Stimulated activated CD8-positive, alpha-beta memory T cell treated with anti-CD3 and anti-CD28 coated beads, Interleukin-12 subunit alpha, Interleukin-12 subunit beta, amount 100 ng/mL, for 4 hours (primary cell): Measurements from ENCODE around the gene FZR1.

ENCODE experiments used
- DNase-seq: peaks from one replicate; pipeline ENCODE4 v3.0.0-alpha.2; 2020; ENCODE audit warnings: low read depth

The FZR1 gene

GRCh38 chr19:3474010-3474409, 32.1 kb upstream of the FZR1 start:
- DNase-seq, result no peak

- DNase-seq, result no peak
Observed at GRCh38 chr19:3474614-3475013, 31.5 kb upstream of the FZR1 start.

- no peak for DNase-seq
Observed at GRCh38 chr19:3475449-3475848, 30.7 kb upstream of the FZR1 start.

DNA sequence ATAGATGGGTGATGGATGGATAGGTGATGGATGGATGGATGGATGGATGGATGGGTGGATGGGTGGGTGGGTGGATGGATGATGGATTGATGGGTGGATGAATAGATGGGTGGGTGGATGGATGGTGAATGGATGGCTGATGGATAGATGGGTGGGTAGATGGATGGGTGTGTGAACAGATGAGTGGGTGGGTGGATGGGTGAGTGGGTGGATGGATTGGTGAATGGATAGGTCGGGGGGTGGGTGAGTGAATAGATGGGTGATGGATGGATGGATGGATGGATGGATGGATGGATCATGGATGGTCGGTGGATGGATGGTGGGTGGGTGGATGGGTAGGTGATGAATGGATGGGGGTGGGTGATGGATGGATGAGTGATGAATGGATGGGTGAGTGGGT, 29.3 kb upstream of the FZR1 start:
- no peak for DNase-seq

- DNase-seq, result no peak
Observed at GRCh38 chr19:3477506-3477905, 28.6 kb upstream of the FZR1 start.

DNA sequence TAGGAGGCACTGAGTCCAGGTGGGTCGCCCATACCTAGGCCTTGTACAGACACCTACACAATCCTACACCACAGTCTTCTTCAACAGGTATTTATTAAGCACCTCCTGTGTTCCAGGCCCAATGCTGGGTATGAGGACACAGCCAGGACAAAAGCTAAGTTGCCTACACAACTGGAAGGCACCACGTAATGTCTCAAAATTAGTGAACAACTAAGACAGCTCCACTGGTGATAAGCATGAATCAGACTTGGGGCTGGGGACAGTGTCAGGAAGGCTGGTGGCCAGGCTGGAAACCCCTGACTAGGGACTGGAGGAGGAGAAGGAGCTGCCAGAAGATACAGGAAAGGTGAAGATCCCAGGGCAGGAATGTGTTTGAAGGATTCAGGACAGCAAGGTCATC, 28.2 kb upstream of the FZR1 start:
- DNase-seq, result no peak

DNA sequence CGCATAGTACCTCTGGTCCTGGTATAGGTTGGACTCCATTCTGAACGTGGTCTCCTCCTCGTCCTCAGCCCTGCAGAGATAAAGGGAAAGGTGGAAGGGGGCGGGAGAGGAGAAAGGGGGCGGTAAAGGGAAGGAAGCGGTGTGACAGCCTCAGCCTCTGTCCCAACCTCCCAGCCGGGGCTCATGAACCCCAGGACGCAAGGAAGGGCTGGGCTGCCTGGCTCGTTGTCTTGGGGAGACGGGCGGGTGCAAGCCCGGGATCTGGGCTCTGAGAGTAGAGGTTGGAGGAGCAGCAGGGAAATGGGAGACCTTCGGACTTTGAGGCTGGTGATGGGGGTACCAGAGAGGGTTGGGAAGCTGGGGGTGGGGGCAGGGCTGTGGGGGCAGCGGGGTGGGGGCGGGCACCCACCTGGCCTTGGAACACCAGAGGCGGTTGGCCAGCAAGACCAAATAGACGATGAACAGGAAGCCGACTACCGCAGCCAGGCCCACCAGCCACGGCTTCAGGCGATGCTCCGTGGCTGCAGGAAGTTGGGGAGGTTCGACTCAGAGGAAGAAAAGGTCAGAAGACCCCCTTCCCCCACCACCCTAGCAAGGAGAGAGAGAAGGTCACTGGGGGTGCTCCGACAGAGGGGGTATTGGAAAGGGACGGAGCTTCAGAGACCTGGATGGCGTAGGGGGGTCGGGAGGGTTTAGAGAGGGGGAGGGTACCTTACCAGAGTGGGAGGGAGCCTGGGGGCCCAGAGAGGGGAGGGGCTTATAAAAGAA, 27.5 kb upstream of the FZR1 start:
- no peak for DNase-seq

DNA sequence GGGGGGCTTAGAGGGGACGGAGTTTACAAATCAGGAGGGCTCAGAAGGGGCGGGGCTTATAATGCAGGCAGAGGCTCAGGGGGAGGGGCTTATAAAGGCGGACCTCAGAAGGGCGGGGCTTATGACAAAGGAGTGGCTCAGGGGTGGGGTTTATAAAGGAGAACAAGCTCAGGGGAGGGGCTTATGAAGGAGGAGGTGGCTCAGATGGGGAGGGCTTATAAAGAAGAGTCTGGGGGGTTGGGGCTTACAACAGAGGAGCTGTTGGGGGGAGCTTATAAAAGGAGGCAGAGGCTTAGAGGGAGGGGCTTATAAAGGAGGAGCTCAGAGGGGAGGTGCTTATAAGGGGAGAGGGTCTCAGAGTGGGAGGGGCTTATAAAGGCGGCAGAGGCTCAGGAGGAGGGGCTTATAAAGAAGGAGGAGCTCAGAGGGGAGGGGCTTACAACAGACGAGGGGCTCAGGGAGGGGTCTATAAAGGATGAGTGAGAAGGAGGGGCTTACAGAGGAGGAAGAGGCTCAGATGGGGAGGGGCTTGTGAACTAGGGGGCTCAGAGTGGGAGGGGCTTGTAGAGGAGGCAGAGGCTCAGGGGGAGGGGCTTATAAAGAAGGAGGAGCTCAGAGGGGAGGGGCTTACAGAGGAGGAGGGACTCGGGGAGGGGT, 26.8 kb upstream of the FZR1 start:
- DNase-seq, result no peak

- no peak for DNase-seq
Observed at GRCh38 chr19:3479834-3480215, 26.3 kb upstream of the FZR1 start.

GRCh38 chr19:3480383-3481091, 25.6 kb upstream of the FZR1 start, which contains the start of gene SMIM24:
Gene SMIM24 (minus strand): TSS chr19:3480525. CDS start chr19:3480463, 62 bp downstream.
- no peak for DNase-seq

GRCh38 chr19:3481241-3482090, 24.6 kb upstream of the FZR1 start:
- DNase-seq, result no peak

DNA sequence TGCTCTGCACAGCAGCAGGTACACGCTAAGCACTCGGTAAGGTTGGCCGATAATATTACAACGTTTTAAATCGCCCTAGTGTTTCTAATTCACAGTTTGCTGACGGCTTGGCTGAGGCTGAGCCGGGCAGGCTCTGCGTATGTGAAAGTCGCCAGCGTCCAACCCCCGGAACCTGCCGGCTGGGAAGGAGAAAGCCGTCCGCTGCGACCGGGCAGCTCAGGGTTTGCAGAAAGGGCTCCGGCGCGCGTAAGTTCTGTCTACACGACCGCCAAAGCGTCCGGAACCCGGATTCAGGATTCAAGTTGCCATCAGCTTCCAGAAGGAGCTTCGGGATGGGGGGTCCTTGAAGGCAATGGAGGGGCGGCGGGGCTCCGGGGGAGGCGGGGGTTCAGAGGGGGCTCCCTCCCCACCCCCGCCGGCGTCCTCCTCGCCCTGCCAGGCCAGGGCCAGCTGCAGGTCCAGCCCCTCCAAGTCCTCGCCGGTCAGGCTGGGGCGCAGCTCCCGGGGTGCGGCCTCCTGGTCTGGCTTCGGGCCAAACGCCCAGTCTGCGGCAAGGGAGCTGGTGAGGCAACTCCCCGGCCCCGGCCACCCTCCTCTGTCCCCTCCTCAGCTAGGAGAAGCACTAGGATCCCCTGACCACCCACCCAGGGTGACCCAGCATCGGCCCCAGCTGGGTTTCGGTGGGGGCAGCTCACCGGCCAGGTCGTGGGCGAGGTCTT, 23.4 kb upstream of the FZR1 start:
- no peak for DNase-seq

DNA sequence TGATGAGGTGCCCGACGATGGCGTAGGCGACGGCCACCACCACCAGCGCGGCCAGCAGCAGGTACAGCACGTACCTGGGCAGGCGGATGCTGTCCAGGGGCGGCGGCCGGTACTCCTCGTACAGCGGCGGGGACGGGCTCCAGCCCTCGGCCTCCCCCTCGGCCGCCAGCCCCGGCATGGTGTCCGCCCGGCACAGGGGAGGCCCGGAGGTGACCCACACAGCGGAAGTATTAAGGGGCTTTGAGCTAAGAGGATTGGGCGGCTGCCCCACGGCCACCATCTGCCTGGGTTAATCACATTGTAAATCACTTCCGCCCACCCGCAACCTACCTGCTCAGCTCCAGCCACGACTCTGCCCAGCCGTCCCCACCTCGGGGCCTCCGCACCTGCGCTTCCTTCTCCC, 22.9 kb upstream of the FZR1 start, which contains the start of gene SMIM44:
Gene SMIM44, minus strand, starts transcription at position 216 of the 403 bp plus-strand sequence. Its CDS starts 38 bp downstream, at position 178.
- no peak for DNase-seq

- no peak for DNase-seq
Observed at GRCh38 chr19:3491396-3492119, 14.6 kb upstream of the FZR1 start.

GRCh38 chr19:3492131-3492839, 13.8 kb upstream of the FZR1 start:
- DNase-seq, result no peak

- DNase-seq, result no peak
Observed at GRCh38 chr19:3492919-3493318, 13.2 kb upstream of the FZR1 start.

- DNase-seq, result no peak
Observed at GRCh38 chr19:3493651-3494050, 12.5 kb upstream of the FZR1 start.

GRCh38 chr19:3494051-3494450, 12.1 kb upstream of the FZR1 start:
- no peak for DNase-seq

DNA sequence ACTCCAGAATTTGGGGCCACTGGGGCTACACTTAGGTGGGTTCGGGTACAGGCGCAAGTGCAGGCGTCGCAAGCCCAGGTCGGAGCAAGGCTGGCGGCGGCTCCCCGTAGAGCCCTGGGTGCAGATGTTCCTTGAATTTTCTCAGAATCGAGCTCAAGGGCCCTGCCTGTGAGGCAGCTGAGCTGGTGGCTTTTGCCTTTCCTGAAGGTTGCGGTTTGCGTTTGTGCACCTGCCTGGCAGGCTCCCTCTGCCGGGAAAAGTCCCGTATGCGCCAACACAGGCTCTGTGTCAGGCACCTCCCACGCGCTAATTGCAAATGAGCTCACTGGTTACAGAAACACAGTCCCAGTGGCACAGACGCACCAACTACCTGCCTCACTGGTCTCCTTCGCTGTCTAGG, 11.6 kb upstream of the FZR1 start:
- DNase-seq, result no peak
